GM21447 (cell line): Measurements from ENCODE around the gene PITPNC1.
"Not testable (repeated sequence)": the region's sequence is repeated elsewhere in the genome, so short reads cannot be mapped to it uniquely, and the experiment has no call there.

Experiments
- ATAC-seq: cut with Tn5 transposase; IDR thresholded peaks from one replicate; pipeline ENCODE4 v1.9.1; 2021; ENCODE audit not compliant: unreplicated experiment

The PITPNC1 gene

DNA sequence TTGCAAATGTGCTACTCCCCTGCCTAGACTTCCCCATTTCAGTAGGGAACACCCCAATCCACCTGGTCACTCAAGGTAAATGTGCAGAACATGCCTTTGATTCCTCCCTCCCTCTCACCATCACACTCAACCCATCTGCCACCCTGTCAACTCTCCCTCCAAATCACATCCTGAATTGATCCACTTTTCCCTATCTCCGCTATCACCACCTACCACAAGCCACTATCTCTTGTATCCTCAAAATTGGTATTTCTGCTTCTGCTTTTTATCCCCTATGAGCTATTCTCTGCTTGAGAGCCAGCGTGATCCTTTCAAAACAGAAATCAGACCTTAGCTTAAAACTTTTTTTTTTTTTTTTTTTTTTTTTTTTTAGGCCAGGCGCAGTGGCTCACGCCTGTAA lies 335.3 kb downstream of the PITPNC1 start:
- no peak for ATAC-seq

DNA sequence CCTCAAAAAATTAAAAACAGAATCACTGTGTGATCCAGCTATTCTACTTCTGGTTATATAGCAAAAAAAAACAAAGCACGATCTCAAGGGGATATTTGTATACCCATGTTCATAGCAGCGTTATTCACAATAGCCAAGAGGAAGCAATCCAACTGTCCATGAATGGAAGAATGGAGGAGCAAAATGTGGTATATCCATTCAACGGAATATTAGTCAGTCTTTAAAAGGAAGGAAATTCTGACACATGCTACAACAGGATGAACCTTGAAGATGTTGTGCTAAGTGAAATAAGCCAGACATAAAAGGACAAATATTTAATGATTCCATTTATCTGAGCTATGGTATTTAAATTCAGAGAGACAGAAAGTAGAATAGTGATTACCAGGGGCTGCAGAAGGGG lies 336.1 kb downstream of the PITPNC1 start:
- ATAC-seq = no peak

DNA sequence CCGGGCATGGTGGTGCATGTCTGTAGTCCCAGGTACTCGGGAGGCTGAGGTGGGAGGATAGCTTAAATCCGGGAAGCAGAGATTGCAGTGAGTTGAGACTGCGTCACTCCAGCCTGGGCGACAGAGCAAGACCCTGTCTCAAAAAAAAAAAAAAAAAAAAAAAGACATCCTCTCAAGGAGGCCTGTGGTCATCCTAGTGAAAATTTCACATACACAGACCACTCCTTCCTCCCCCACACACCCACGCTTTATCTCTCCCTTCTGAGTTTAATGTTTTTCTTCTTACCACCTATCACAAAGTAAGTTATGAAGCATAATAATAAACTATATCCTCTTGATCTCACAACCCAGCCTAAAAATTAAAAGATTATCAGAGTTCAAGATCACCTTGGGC lies 339.3 kb downstream of the PITPNC1 start:
- no peak for ATAC-seq

DNA sequence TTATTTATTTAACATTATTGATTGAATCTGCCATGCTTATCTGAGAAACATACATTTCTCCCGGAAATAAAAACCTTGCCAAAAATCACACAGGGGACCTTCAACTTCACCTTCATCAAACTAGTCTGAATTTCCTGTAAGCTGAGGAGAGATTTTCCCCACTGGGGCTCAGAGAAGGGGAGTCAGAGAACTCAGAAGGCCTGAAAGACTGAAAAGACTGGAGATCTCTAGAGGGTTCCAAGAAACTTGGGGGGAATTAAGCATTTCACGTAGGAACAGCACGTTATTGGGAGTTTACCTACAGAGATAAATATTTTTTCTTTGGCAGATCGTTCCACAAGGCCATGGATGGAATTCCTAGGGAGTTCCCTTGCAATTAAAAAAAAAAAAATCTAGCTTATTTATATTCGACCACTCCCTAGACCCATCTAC lies 340.1 kb downstream of the PITPNC1 start:
- ATAC-seq = no peak

GRCh38 chr17:67717624-67718324 lies 340.7 kb downstream of the PITPNC1 start, which contains the start of gene NOL11:
Gene NOL11 (plus strand): TSS chr17:67717936. CDS start chr17:67717948, 12 bp downstream.
- ATAC-seq = peak; percentile 93

- peak; percentile 9 for ATAC-seq
These were observed 341.4 kb downstream of the PITPNC1 start for GRCh38 chr17:67718325-67718941.

DNA sequence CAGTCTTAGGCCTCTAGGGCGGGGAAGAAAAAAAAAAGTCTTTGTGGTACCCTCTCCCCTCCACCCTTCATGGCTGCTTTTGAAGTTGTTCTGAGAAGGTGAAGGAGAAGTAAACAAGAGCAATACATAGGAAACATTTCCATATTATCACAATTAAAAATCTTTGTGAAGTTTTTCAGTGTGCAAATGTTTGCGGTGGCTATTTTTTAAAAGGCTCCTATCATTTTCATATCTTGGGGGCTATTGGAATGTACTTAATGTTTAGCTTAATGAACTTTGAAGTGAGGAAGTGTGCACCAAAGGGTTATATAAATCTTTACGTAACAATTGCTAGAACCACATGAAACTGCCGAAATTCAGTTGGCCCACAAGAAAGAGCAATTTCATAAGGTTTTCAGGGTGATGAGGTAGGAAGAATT lies 348.3 kb downstream of the PITPNC1 start:
- ATAC-seq = no peak

DNA sequence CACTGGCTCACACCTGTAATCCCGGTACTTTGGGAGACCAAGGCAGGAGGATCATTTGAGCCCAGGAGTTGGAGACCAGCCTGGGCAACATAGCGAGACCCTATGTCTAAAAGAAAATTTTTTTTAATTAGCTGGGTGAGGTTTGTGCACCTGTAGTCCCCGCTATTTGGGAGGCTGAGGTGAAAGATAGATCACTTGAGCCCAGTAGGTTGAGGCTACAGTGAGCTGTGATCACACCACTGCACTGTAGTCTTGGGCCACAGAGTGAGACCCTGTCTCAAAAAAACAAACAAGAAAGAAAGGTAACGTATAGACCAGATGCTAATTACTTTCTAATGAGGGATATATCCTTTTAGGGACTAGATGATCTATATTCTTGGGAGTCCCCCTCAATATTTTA lies 348.7 kb downstream of the PITPNC1 start:
- ATAC-seq = no peak

- not testable (repeated sequence) for ATAC-seq
These were observed 350.3 kb downstream of the PITPNC1 start for GRCh38 chr17:67727152-67728039.

DNA sequence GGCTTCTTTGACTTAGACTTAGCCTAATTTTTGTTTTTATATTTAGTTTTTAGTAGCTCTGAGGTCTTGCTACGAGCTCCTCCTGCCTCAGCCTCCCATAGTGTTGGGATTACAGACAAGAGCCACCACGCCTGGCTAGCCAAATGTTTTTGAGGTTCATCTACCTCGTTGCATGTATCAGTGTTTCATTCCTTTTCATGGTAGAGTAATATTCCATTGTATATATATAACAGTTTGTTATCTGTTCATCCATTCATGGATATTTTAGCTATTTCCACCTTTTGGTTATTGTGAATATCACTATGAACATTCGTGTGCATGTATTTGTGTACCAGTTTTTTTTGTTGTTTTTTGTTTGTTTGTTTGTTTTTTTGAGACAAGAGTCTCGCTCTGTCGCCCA lies 352.8 kb downstream of the PITPNC1 start:
- ATAC-seq = no peak

DNA sequence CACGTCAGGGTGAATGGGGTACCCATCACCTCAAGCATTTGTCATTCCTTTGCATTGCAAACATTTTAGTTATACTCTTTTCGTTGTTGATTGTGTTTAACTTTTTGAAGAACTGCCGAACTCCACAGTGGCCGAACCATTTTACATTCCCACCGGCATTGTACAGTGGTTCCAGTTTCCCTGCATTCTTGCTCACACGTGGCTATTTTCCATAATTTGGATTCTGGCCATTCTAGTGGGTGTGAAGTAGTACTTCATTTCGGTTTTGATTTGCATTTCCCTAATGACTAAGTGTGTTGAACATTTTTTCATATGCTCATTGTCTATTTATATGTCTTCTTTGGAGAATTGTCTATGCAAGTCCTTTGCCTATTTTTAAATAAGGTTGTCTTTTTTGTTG lies 353.6 kb downstream of the PITPNC1 start:
- no peak for ATAC-seq

GRCh38 chr17:67733449-67733848 lies 356.4 kb downstream of the PITPNC1 start:
- no peak for ATAC-seq

GRCh38 chr17:67737145-67737544 lies 360.1 kb downstream of the PITPNC1 start:
- no peak for ATAC-seq

- no peak for ATAC-seq
These were observed 364.9 kb downstream of the PITPNC1 start for GRCh38 chr17:67742025-67742424.
